ENCODE results near the gene MYO5A.

DNA sequence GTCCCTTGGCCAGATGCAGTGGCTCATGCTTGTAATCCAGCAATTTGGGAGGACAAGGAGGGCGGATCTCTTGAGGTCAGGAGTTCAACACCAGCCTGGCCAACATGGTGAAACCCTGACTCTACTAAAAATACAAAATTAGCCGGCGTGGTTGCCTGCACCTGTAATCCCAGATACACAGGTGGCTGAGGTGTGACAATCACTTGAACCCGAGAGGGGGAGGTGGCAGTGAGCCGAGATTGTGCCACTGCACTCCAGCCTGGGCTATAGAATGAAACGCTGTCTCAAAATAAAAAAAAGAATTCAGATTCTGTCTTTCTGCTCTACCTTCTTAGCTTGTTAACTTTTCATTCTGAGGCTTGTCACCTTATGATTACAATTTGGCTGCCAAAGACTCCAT is 22.1 kb downstream of the MYO5A start:
- TF ChIP-seq SP1 (CRISPR knock-in tag; conservative IDR thresholded peaks at IDR 0.05): no peak
- TF ChIP-seq, protein P1, sequence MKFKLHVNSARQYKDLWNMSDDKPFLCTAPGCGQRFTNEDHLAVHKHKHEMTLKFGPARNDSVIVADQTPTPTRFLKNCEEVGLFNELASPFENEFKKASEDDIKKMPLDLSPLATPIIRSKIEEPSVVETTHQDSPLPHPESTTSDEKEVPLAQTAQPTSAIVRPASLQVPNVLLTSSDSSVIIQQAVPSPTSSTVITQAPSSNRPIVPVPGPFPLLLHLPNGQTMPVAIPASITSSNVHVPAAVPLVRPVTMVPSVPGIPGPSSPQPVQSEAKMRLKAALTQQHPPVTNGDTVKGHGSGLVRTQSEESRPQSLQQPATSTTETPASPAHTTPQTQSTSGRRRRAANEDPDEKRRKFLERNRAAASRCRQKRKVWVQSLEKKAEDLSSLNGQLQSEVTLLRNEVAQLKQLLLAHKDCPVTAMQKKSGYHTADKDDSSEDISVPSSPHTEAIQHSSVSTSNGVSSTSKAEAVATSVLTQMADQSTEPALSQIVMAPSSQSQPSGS (CRISPR knock-in tag; IDR thresholded peaks at IDR 0.05; ENCODE audit: borderline replicate concordance, low read depth): no peak
- TF ChIP-seq, protein P2, sequence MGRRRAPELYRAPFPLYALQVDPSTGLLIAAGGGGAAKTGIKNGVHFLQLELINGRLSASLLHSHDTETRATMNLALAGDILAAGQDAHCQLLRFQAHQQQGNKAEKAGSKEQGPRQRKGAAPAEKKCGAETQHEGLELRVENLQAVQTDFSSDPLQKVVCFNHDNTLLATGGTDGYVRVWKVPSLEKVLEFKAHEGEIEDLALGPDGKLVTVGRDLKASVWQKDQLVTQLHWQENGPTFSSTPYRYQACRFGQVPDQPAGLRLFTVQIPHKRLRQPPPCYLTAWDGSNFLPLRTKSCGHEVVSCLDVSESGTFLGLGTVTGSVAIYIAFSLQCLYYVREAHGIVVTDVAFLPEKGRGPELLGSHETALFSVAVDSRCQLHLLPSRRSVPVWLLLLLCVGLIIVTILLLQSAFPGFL (CRISPR knock-in tag; IDR thresholded peaks at IDR 0.05; ENCODE audit: borderline replicate concordance): no peak
- no peak for TF ChIP-seq JUN (CRISPR knock-in tag; IDR thresholded peaks at IDR 0.05)
- TF ChIP-seq, protein P3, sequence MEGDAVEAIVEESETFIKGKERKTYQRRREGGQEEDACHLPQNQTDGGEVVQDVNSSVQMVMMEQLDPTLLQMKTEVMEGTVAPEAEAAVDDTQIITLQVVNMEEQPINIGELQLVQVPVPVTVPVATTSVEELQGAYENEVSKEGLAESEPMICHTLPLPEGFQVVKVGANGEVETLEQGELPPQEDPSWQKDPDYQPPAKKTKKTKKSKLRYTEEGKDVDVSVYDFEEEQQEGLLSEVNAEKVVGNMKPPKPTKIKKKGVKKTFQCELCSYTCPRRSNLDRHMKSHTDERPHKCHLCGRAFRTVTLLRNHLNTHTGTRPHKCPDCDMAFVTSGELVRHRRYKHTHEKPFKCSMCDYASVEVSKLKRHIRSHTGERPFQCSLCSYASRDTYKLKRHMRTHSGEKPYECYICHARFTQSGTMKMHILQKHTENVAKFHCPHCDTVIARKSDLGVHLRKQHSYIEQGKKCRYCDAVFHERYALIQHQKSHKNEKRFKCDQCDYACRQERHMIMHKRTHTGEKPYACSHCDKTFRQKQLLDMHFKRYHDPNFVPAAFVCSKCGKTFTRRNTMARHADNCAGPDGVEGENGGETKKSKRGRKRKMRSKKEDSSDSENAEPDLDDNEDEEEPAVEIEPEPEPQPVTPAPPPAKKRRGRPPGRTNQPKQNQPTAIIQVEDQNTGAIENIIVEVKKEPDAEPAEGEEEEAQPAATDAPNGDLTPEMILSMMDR (IDR thresholded peaks at IDR 0.05): no peak
- TF ChIP-seq, protein P4, sequence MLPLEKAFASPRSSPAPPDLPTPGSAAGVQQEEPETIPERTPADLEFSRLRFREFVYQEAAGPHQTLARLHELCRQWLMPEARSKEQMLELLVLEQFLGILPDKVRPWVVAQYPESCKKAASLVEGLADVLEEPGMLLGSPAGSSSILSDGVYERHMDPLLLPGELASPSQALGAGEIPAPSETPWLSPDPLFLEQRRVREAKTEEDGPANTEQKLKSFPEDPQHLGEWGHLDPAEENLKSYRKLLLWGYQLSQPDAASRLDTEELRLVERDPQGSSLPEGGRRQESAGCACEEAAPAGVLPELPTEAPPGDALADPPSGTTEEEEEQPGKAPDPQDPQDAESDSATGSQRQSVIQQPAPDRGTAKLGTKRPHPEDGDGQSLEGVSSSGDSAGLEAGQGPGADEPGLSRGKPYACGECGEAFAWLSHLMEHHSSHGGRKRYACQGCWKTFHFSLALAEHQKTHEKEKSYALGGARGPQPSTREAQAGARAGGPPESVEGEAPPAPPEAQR (CRISPR knock-in tag; IDR thresholded peaks at IDR 0.05): no peak
- TF ChIP-seq, protein P5, sequence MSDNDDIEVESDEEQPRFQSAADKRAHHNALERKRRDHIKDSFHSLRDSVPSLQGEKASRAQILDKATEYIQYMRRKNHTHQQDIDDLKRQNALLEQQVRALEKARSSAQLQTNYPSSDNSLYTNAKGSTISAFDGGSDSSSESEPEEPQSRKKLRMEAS (CRISPR knock-in tag; IDR thresholded peaks at IDR 0.05): no peak
